Liver (tissue), 9 donors: ENCODE results near the gene PDP2. TPM values are rescaled to one million over a fixed set of nuclear protein-coding genes. Genes with fewer than 3 reads are reported as not detected.
A peak's percentile ranks its signal among the peaks of the same experiment; 100 is the strongest.

Experiments
- DNase-seq: peaks from one replicate; pipeline ENCODE4 v3.0.0-alpha.2; 2017; ENCODE audit warnings: low spot score
- H3K27ac ChIP-seq, 2 donors: one replicate each; pipeline ENCODE4 v1.7.0; 2013; ENCODE audit warnings: inconsistent platforms in 2 of 2, low read length in 2 of 2, control low read depth in 1 of 2, low read depth in 1 of 2, mild to moderate bottlenecking in 1 of 2
- H3K27me3 ChIP-seq, 4 donors: one replicate each; pipeline versions ENCODE4 v1.6.1 to v1.7.0; 2013; ENCODE audit warnings: low read length in 3 of 4, inconsistent platforms in 1 of 4, mild to moderate bottlenecking in 1 of 4, moderate library complexity in 1 of 4; ENCODE audit not compliant: control insufficient read depth in 4 of 4, insufficient read depth in 4 of 4
- H3K36me3 ChIP-seq, 4 donors: one replicate each; pipeline versions ENCODE4 v1.6.1 to v1.7.0; 2013; ENCODE audit warnings: low read length in 3 of 4, mild to moderate bottlenecking in 3 of 4, low read depth in 1 of 4, moderate library complexity in 1 of 4; ENCODE audit not compliant: control insufficient read depth in 4 of 4, insufficient read depth in 3 of 4
- H3K4me1 ChIP-seq, 4 donors: one replicate each; pipeline versions ENCODE4 v1.6.1 to v1.7.0; 2013; ENCODE audit warnings: low read length in 3 of 4, mild to moderate bottlenecking in 3 of 4, moderate library complexity in 1 of 4; ENCODE audit not compliant: control insufficient read depth in 4 of 4, insufficient read depth in 4 of 4
- H3K4me3 ChIP-seq, 3 donors: one replicate each; pipeline versions ENCODE4 v1.6.1 to v1.7.0; 2013; ENCODE audit warnings: low read length in 3 of 3, control low read depth in 1 of 3, low read depth in 1 of 3, mild to moderate bottlenecking in 1 of 3
- H3K9ac ChIP-seq, 2 donors: one replicate each; pipeline ENCODE4 v1.7.0; 2013; ENCODE audit warnings: low read length in 2 of 2, mild to moderate bottlenecking in 2 of 2, moderate library complexity in 2 of 2, control low read depth in 1 of 2, low read depth in 1 of 2
- H3K9me3 ChIP-seq, 4 donors: one replicate each; pipeline versions ENCODE4 v1.6.1 to v1.7.0; 2013; ENCODE audit warnings: low read length in 3 of 4; ENCODE audit not compliant: control insufficient read depth in 4 of 4
- FOXA1 ChIP-seq: IDR thresholded peaks from 2 replicates; pipeline ENCODE4 v1.6.1; 2016; ENCODE audit warnings: antibody characterized with exemption
- FOXA2 ChIP-seq: IDR thresholded peaks from 2 replicates; pipeline ENCODE4 v1.6.1; 2016; ENCODE audit warnings: antibody characterized with exemption
- GABPA ChIP-seq, 2 donors: IDR thresholded peaks in 1 of 2; conservative IDR thresholded peaks in 1 of 2; 2 replicates each; pipeline ENCODE4 v1.6.1; 2016; ENCODE audit warnings: antibody characterized with exemption in 2 of 2, mild to moderate bottlenecking in 1 of 2, moderate library complexity in 1 of 2
- HNF4A ChIP-seq, 2 donors: conservative IDR thresholded peaks; 2 replicates each; pipeline ENCODE4 v1.6.1; 2016; ENCODE audit warnings: antibody characterized with exemption in 2 of 2, mild to moderate bottlenecking in 2 of 2
- HNF4G ChIP-seq: IDR thresholded peaks from 2 replicates; pipeline ENCODE4 v1.6.1; 2016; ENCODE audit warnings: antibody characterized with exemption
- JUND ChIP-seq, 2 donors: IDR thresholded peaks; 2 replicates each; pipeline ENCODE4 v1.6.1; 2016; ENCODE audit warnings: antibody characterized with exemption in 2 of 2
- NR2F2 ChIP-seq: IDR thresholded peaks from 2 replicates; pipeline ENCODE4 v1.6.1; 2016; ENCODE audit warnings: antibody characterized with exemption
- RXRA ChIP-seq, 2 donors: IDR thresholded peaks; 2 replicates each; pipeline ENCODE4 v1.6.1; 2017 to 2018; ENCODE audit warnings: antibody characterized with exemption in 2 of 2, mild to moderate bottlenecking in 1 of 2
- SP1 ChIP-seq: IDR thresholded peaks from 2 replicates; pipeline ENCODE4 v1.6.1; 2018; ENCODE audit warnings: antibody characterized with exemption, mild to moderate bottlenecking
- WGBS: extraction: QIAGEN DNeasy Blood & Tissue Kit; methylation state at CpG from one replicate; pipeline ENCODE4 v1.1.7; 2013; 5-methylcytosine and 5-hydroxymethylcytosine counted together
- polyA plus RNA-seq, 2 donors: library from polyadenylated mRNA; stranded (reverse) in 1 of 2; unstranded in 1 of 2; fragments of 200-250 nt in 1 of 2; fragments of >200 nt in 1 of 2; fragmentation: Nextera tagmentation in 1 of 2; extraction: Ambion mirVana in 1 of 2; gene quantifications; one replicate each; pipeline versions ENCODE4 v1.2.1 to v1.2.3, GENCODE V29; 2013 to 2015
- total RNA-seq, 2 donors: library from RNA; depleted of rRNA; stranded (reverse); fragments of >200 nt; gene quantifications; one replicate each; pipeline ENCODE4 v1.2.3, GENCODE V29; 2014
- TF ChIP-seq, protein P1 (sequence below): IDR thresholded peaks from 2 replicates; pipeline ENCODE4 v1.6.1; 2016; ENCODE audit warnings: antibody characterized with exemption, mild to moderate bottlenecking
- TF ChIP-seq, protein P2 (sequence below): IDR thresholded peaks from 2 replicates; pipeline ENCODE4 v1.6.1; 2016; ENCODE audit warnings: antibody characterized with exemption
- TF ChIP-seq, protein P3 (sequence below): fragments of 150-350 bp; IDR thresholded peaks from 2 replicates; pipeline ENCODE4 v1.5.1; 2017; ENCODE audit warnings: improper control_type of control experiment, low read depth, low read length; ENCODE audit not compliant: missing input control
- TF ChIP-seq, protein P4 (sequence below): IDR thresholded peaks from 2 replicates; pipeline ENCODE4 v1.6.1; 2016; ENCODE audit warnings: antibody characterized with exemption
- TF ChIP-seq, protein P5 (sequence below): IDR thresholded peaks from 2 replicates; pipeline ENCODE4 v1.6.1; 2016; ENCODE audit warnings: antibody characterized with exemption
- donor health status: healthy.
- donor health status: healthy.
- donor health status: healthy.
- donor health status: healthy.
- donor health status: healthy.

Gene PDP2
- total and polyA plus RNA-seq, 4 donors: 2.3 to 9.4 (median 6.1) TPM

DNA sequence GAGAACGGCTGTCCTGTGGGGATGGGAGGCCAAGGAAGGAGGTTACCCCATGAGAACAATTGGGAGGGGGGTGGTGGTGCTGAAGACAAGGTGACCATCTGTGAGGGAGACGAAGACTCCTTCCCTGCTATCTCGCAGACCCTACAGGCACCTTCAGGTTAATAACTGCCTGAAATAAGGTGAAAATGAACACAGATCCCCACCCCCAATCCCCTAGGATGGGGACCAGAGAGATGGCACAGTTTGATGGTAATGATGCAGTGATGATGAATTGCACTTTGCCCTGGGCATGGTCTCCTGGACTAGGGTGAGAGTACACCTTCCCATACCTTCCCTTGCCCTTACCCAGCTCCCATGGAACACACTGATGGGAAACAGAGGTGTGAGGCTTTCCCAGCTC is 48.1 kb upstream of the PDP2 start:
- H3K27ac ChIP-seq: no peak overlapping the region
- no peak overlapping the region for H3K9ac ChIP-seq
- H3K36me3 ChIP-seq: peaks cover 0 to 5% (median 0%) of the 10 kb centered on the region in 4 donors
- H3K27me3 ChIP-seq: no peaks in the 10 kb centered on the region
- no peak overlapping the region for H3K4me3 ChIP-seq
- H3K4me1 ChIP-seq: peaks cover 0 to 12% (median 6%) of the 10 kb centered on the region in 4 donors
- no peak for DNase-seq
- WGBS: 88% methylated on average over 3 of the region's 3 CpGs
- TF ChIP-seq, protein P1, sequence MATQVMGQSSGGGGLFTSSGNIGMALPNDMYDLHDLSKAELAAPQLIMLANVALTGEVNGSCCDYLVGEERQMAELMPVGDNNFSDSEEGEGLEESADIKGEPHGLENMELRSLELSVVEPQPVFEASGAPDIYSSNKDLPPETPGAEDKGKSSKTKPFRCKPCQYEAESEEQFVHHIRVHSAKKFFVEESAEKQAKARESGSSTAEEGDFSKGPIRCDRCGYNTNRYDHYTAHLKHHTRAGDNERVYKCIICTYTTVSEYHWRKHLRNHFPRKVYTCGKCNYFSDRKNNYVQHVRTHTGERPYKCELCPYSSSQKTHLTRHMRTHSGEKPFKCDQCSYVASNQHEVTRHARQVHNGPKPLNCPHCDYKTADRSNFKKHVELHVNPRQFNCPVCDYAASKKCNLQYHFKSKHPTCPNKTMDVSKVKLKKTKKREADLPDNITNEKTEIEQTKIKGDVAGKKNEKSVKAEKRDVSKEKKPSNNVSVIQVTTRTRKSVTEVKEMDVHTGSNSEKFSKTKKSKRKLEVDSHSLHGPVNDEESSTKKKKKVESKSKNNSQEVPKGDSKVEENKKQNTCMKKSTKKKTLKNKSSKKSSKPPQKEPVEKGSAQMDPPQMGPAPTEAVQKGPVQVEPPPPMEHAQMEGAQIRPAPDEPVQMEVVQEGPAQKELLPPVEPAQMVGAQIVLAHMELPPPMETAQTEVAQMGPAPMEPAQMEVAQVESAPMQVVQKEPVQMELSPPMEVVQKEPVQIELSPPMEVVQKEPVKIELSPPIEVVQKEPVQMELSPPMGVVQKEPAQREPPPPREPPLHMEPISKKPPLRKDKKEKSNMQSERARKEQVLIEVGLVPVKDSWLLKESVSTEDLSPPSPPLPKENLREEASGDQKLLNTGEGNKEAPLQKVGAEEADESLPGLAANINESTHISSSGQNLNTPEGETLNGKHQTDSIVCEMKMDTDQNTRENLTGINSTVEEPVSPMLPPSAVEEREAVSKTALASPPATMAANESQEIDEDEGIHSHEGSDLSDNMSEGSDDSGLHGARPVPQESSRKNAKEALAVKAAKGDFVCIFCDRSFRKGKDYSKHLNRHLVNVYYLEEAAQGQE: no peak
- peak in 1 of 2 donors; percentile 35 for TF ChIP-seq HNF4A (conservative IDR thresholded peaks at IDR 0.05)
- H3K9me3 ChIP-seq: no peaks in the 10 kb centered on the region

DNA sequence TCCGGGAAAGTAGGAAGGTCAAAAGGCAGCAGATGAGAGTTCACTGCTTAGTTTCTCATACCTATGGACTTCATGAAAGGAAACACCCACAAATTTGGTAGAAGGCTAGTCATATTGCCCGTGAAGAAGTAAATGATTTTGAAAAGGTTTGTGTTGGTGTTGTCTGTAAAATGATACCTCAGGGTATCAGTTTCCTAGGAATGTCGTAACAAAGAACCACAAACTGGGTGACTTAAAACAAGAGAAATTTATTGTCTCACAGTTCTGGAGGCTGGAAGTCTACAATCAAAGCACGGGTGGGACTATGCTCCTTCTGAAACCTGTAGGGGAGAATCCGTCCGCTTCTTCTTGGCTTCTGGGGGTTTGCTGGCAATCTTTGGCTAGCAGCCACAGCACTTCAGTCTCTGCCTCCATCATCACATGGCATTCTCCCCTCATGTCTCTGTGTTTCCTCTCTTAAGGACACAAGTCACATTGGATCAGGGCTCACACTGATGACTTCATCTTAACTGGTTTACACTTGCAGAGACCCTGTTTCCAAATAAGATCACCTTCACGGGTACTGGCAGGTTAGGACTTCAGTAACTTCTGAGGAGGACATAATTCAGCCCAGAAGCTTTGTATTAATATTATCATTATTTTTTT is 47.5 kb upstream of the PDP2 start:
- peaks cover 0 to 12% (median 6%) of the 10 kb centered on the region in 4 donors for H3K4me1 ChIP-seq
- no peaks in the 10 kb centered on the region for H3K27me3 ChIP-seq
- no peak for DNase-seq
- H3K9me3 ChIP-seq: no peaks in the 10 kb centered on the region
- H3K9ac ChIP-seq: no peak overlapping the region
- WGBS: 76% methylated on average over 7 of the region's 7 CpGs
- no peak overlapping the region for H3K27ac ChIP-seq
- H3K36me3 ChIP-seq: peaks cover 0 to 1% (median 0%) of the 10 kb centered on the region in 4 donors
- no peak overlapping the region for H3K4me3 ChIP-seq
- TF ChIP-seq, protein P2, sequence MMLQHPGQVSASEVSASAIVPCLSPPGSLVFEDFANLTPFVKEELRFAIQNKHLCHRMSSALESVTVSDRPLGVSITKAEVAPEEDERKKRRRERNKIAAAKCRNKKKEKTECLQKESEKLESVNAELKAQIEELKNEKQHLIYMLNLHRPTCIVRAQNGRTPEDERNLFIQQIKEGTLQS: no peak
- TF ChIP-seq, protein P3, sequence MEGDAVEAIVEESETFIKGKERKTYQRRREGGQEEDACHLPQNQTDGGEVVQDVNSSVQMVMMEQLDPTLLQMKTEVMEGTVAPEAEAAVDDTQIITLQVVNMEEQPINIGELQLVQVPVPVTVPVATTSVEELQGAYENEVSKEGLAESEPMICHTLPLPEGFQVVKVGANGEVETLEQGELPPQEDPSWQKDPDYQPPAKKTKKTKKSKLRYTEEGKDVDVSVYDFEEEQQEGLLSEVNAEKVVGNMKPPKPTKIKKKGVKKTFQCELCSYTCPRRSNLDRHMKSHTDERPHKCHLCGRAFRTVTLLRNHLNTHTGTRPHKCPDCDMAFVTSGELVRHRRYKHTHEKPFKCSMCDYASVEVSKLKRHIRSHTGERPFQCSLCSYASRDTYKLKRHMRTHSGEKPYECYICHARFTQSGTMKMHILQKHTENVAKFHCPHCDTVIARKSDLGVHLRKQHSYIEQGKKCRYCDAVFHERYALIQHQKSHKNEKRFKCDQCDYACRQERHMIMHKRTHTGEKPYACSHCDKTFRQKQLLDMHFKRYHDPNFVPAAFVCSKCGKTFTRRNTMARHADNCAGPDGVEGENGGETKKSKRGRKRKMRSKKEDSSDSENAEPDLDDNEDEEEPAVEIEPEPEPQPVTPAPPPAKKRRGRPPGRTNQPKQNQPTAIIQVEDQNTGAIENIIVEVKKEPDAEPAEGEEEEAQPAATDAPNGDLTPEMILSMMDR: no peak
- TF ChIP-seq JUND (IDR thresholded peaks at IDR 0.05): no peak
- TF ChIP-seq RXRA (IDR thresholded peaks at IDR 0.05): no peak
- no peak for TF ChIP-seq HNF4A (conservative IDR thresholded peaks at IDR 0.05)
- TF ChIP-seq, protein P4, sequence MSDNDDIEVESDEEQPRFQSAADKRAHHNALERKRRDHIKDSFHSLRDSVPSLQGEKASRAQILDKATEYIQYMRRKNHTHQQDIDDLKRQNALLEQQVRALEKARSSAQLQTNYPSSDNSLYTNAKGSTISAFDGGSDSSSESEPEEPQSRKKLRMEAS: no peak
- no peak for TF ChIP-seq HNF4G
- no peak for TF ChIP-seq SP1
- no peak for TF ChIP-seq FOXA1
- TF ChIP-seq, protein P1: no peak
- TF ChIP-seq GABPA (IDR thresholded peaks at IDR 0.05 in 1 of 2, conservative IDR thresholded peaks at IDR 0.05 in 1 of 2): no peak
- TF ChIP-seq, protein P5, sequence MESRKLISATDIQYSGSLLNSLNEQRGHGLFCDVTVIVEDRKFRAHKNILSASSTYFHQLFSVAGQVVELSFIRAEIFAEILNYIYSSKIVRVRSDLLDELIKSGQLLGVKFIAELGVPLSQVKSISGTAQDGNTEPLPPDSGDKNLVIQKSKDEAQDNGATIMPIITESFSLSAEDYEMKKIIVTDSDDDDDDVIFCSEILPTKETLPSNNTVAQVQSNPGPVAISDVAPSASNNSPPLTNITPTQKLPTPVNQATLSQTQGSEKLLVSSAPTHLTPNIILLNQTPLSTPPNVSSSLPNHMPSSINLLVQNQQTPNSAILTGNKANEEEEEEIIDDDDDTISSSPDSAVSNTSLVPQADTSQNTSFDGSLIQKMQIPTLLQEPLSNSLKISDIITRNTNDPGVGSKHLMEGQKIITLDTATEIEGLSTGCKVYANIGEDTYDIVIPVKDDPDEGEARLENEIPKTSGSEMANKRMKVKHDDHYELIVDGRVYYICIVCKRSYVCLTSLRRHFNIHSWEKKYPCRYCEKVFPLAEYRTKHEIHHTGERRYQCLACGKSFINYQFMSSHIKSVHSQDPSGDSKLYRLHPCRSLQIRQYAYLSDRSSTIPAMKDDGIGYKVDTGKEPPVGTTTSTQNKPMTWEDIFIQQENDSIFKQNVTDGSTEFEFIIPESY: no peak
- TF ChIP-seq FOXA2: no peak
- no peak for TF ChIP-seq NR2F2
